Spleen (tissue), 11 donors: ENCODE results near the gene SDK1. TPM values are rescaled to one million over a fixed set of nuclear protein-coding genes. Genes with fewer than 3 reads are reported as not detected.
A peak's percentile ranks its signal among the peaks of the same experiment; 100 is the strongest.
"Not testable (repeated sequence)": the region's sequence is repeated elsewhere in the genome, so short reads cannot be mapped to it uniquely, and the experiment has no call there.

Experiments used
- DNase-seq: peaks from one replicate; pipeline ENCODE4 v3.0.0-alpha.2; 2020
- H3K27ac ChIP-seq, 8 donors: fragments of 200-600 bp; sonication (generic) in 7 of 8; 1 replicate in 4 of 8; 2 replicates in 4 of 8; pipeline versions ENCODE4 v1.5.0 to v1.8.0; 2016 to 2021; ENCODE audit warnings: inconsistent platforms in 4 of 8, mild to moderate bottlenecking in 4 of 8, moderate library complexity in 1 of 8
- H3K27me3 ChIP-seq, 7 donors: fragments of 200-600 bp; sonication (generic) in 6 of 7; replicated peaks in 1 of 7; 1 replicate in 4 of 7; 2 replicates in 3 of 7; pipeline versions ENCODE4 v1.5.0 to v1.8.0; 2016 to 2021; ENCODE audit warnings: inconsistent platforms in 3 of 7, mild to moderate bottlenecking in 1 of 7
- H3K36me3 ChIP-seq, 6 donors: fragments of 200-600 bp; sonication (generic) in 5 of 6; 1 replicate in 4 of 6; 2 replicates in 2 of 6; pipeline versions ENCODE4 v1.5.0 to v1.8.0; 2016 to 2021; ENCODE audit warnings: inconsistent platforms in 2 of 6
- H3K4me1 ChIP-seq, 6 donors: fragments of 200-600 bp; sonication (generic) in 5 of 6; 1 replicate in 3 of 6; 2 replicates in 3 of 6; pipeline versions ENCODE4 v1.5.0 to v1.8.0; 2016 to 2021; ENCODE audit warnings: inconsistent platforms in 3 of 6
- H3K4me3 ChIP-seq, 8 donors: fragments of 200-600 bp; sonication (generic) in 7 of 8; 1 replicate in 4 of 8; 2 replicates in 4 of 8; pipeline versions ENCODE4 v1.5.0 to v1.8.0; 2016 to 2021; ENCODE audit warnings: inconsistent platforms in 4 of 8, mild to moderate bottlenecking in 4 of 8, moderate library complexity in 2 of 8
- H3K9me3 ChIP-seq, 8 donors: fragments of 200-600 bp; sonication (generic) in 7 of 8; 1 replicate in 4 of 8; 2 replicates in 4 of 8; pipeline versions ENCODE4 v1.5.0 to v1.8.0; 2016 to 2021; ENCODE audit warnings: inconsistent platforms in 4 of 8
- CTCF ChIP-seq, 11 experiments: fragments of 200-600 bp in 7 of 11; fragments of 450-650 bp in 4 of 11; sonication (generic) in 4 of 11; IDR thresholded peaks in 8 of 11; conservative IDR thresholded peaks in 3 of 11; 1 replicate in 7 of 11; 2 replicates in 4 of 11; pipeline versions ENCODE4 v1.4.0 to v1.8.0; 2016 to 2021; ENCODE audit warnings: antibody characterized with exemption in 11 of 11, inconsistent platforms in 4 of 11, mild to moderate bottlenecking in 1 of 11
- POLR2A ChIP-seq, 3 donors: fragments of 450-650 bp; IDR thresholded peaks; one replicate each; pipeline ENCODE4 v1.5.1; 2017; ENCODE audit warnings: antibody characterized with exemption in 3 of 3, mild to moderate bottlenecking in 1 of 3
- POLR2AphosphoS5 ChIP-seq, 3 donors: sonication (generic); formaldehyde crosslinking; IDR thresholded peaks; one replicate each; pipeline ENCODE4 v1.5.1; 2017; ENCODE audit warnings: antibody characterized with exemption in 3 of 3
- WGBS, 5 donors: extraction: QIAGEN DNeasy Blood & Tissue Kit in 3 of 5; methylation state at CpG; one replicate each; pipeline versions ENCODE4 v1.1.5 to v1.1.7; 2013 to 2018; 5-methylcytosine and 5-hydroxymethylcytosine counted together
- intact Hi-C: fragments of 100-400 bp; cut with DNase I; formaldehyde crosslinking; loops from one replicate; pipeline ENCODE4 v1.15.0; 2023; ENCODE audit warnings: low total_unique reads
- polyA plus RNA-seq, 3 donors: library from polyadenylated mRNA; stranded (reverse); fragments of 200-250 nt; gene quantifications; one replicate each; pipeline ENCODE4 v1.2.1, GENCODE V29; 2013
- total RNA-seq, 7 donors: library from RNA; depleted of rRNA in 3 of 7; stranded (reverse); fragments of >200 nt in 3 of 7; fragmentation: NEBNext Ultra II Directional in 4 of 7; extraction: Animal tissue kit (Norgen Biotek cat#: 25700) in 4 of 7; gene quantifications; one replicate each; pipeline versions ENCODE4 v1.1.0 to v1.2.1, GENCODE V29; 2016 to 2021
- donor health status: healthy with polysubstance abuse.
- donor health status: DM: no; HTN: no; CAD: no; lungs with moderate emphysema.
- donor health status: DM: no; HTN: no; CAD: no.
- donor health status: Bipolar disorder and iron deficiency.
- donor health status: healthy.
- donor health status: DM: no; HTN: no; CAD: no.
- donor health status: DM: yes; HTN: yes; CAD: no.

Gene SDK1
- total and polyA plus RNA-seq, 10 donors = 3.2 to 54.1 (median 35.1) TPM

DNA sequence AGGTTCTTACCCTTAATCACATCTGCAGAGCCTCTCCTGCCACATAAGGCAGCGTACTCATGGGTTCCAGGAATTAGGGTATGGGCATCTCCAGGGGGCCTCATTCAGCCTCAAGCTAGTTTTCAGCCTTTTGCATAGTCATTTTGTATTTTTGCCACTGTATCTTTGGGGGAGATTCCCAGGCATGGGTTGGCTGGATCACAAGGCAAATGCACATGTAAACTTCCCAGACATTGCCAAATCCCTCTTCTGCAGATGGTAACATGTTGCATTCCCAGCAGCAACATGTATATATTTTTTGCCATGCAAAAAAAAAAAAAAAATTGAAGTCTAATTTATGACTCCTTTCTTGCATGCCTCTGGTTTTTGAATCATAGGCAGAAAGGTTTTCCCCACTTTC, 785.7 kb downstream of the SDK1 start:
- intact Hi-C loops = no loop called here
- TF ChIP-seq POLR2A (IDR thresholded peaks at IDR 0.05) (no peak), POLR2AphosphoS5 (IDR thresholded peaks at IDR 0.05) (no peak), CTCF (IDR thresholded peaks at IDR 0.05 in 8 of 11, conservative IDR thresholded peaks at IDR 0.05 in 3 of 11) (no peak)
- DNase-seq = no peak

DNA sequence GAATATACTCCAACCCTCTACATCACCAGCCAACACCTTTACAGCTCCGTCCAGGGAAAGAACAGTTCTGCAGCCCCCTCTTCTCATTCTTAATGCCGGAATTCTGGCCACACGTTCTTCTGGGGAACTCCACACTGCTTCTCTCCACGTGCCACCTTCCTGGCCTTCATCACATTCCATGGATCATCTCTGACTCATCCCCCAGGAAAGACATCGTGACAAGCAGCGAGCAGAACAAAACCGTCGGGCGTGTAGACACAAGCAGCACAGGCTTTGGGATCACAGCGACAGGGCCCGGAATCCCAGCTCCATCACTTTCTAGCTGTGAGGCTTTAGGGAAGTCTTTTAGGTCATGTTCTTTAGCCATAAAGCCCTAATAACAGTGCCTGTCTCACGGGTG, 790.7 kb downstream of the SDK1 start:
- Histone ChIP-seq H3K9me3 (peaks cover 0 to 20% (median 11%) of the 10 kb centered on the region in 8 donors), H3K4me1 (peaks cover 0 to 6% (median 0%) of the 10 kb centered on the region in 6 donors), H3K27me3 (no peaks in the 10 kb centered on the region), H3K27ac (no peak overlapping the region), H3K36me3 (peaks cover 0 to 15% (median 0%) of the 10 kb centered on the region in 6 donors), H3K4me3 (no peak overlapping the region)
- intact Hi-C loops = no loop called here
- WGBS, 5 donors = 85 to 91% (median 88%) methylated on average over 12 of the region's 12 CpGs
- TF ChIP-seq POLR2A (IDR thresholded peaks at IDR 0.05) (no peak), POLR2AphosphoS5 (IDR thresholded peaks at IDR 0.05) (no peak), CTCF (IDR thresholded peaks at IDR 0.05 in 8 of 11, conservative IDR thresholded peaks at IDR 0.05 in 3 of 11) (no peak)
- DNase-seq = peak; percentile 42

More for the DNA sequence above, 785.7 kb downstream of the SDK1 start:
- Histone ChIP-seq H3K27me3 (no peaks in the 10 kb centered on the region), H3K4me3 (no peak overlapping the region), H3K36me3 (peaks cover 0 to 13% (median 0%) of the 10 kb centered on the region in 6 donors), H3K4me1 (peaks cover 0 to 8% (median 0%) of the 10 kb centered on the region in 6 donors), H3K27ac (peak overlapping the region in 1 of 8 donors; percentile 21), H3K9me3 (peaks cover 0 to 20% (median 14%) of the 10 kb centered on the region in 8 donors)
- WGBS, 5 donors = 78 to 96% (median 90%) methylated on average over 1 of the region's 1 CpG

DNA sequence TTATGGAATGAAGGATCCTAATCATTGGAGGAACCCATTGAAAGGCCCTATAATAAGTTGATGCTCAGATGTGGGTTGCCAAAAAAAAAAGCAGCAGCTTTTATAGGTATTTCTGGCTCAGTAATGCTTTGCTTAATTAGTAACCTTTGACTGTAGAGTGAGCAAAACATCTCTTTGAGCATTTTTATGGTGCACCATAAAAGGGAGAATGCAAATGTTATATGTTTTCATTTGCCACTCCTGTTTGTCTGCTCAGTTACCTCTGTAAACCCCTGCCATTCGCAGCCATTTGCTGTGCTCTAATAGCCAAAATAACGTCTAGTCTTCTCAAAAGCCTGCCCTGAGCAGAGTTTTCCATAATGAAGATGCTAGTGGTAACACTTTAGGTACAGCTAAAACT, 792.0 kb downstream of the SDK1 start:
- 69 to 93% (median 90%) methylated on average over 2 of the region's 2 CpGs for WGBS, 5 donors
- Histone ChIP-seq H3K4me3 (no peak overlapping the region), H3K9me3 (peaks cover 0 to 20% (median 11%) of the 10 kb centered on the region in 8 donors), H3K36me3 (peaks cover 0 to 15% (median 0%) of the 10 kb centered on the region in 6 donors), H3K27ac (no peak overlapping the region), H3K4me1 (peaks cover 0 to 12% (median 0%) of the 10 kb centered on the region in 6 donors), H3K27me3 (no peaks in the 10 kb centered on the region)
- intact Hi-C loops = no loop called here
- DNase-seq = no peak
- TF ChIP-seq CTCF (IDR thresholded peaks at IDR 0.05 in 8 of 11, conservative IDR thresholded peaks at IDR 0.05 in 3 of 11) (no peak), POLR2AphosphoS5 (IDR thresholded peaks at IDR 0.05) (no peak), POLR2A (IDR thresholded peaks at IDR 0.05) (no peak)

DNA sequence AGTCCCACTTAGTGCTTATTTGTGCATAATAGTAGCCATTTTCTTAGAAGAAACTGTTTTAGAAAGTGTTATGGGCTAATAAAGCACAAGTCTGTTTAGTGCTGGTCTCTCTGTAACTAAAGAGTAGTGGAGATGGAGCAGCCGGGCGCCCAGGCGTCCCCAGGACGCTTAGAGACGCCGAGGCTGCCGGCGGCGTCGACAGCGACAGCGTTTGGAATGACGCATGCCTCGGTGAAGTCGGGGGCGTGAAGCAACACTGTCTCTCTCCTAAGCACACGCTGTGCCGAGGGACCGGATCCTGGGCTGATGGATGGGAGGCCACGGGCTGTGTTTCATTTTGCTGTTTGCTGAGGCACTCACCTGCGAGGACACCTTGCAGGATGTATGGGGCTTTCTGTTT, 792.4 kb downstream of the SDK1 start:
- peak; percentile 39 for DNase-seq
- H3K27me3 ChIP-seq = no peaks in the 10 kb centered on the region
- peaks cover 0 to 15% (median 0%) of the 10 kb centered on the region in 6 donors for H3K36me3 ChIP-seq
- intact Hi-C loops = no loop called here
- peaks cover 0 to 20% (median 11%) of the 10 kb centered on the region in 8 donors for H3K9me3 ChIP-seq
- 90 to 94% (median 92%) methylated on average over 21 of the region's 21 CpGs for WGBS, 5 donors
- H3K4me1 ChIP-seq = peaks cover 0 to 12% (median 0%) of the 10 kb centered on the region in 6 donors
- H3K27ac ChIP-seq = no peak overlapping the region
- TF ChIP-seq POLR2A (IDR thresholded peaks at IDR 0.05) (no peak), POLR2AphosphoS5 (IDR thresholded peaks at IDR 0.05) (peak in 1 of 3 donors; percentile 14)
- H3K4me3 ChIP-seq = no peak overlapping the region

DNA sequence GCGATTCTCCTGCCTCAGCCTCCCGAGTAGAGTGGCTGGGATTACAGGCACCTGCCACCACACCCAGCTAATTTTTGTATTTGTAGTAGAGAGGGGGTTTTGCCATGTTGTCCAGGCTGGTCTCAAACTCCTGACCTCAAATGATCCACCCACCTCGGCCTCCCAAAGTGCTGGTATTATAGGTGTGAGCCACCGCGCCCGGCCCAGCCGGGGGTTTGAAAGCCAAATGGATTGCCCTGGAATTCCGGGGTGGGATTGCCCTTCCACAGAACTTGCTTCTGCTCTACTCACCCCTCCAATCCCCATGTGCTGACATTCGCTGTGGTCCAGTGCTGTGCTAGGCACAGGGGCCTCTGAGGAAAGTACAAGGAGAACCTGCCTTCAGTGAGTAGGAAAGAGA, 793.1 kb downstream of the SDK1 start:
- H3K27ac ChIP-seq, H3K4me3 ChIP-seq, H3K27me3 ChIP-seq, intact Hi-C loops, H3K36me3 ChIP-seq: not testable (repeated sequence)
- H3K9me3 ChIP-seq = peaks cover 0 to 19% (median 11%) of the 10 kb centered on the region in 8 donors
- 83 to 93% (median 89%) methylated on average over 7 to 9 of the region's 9 CpGs for WGBS, 5 donors
- peak; percentile 25 for DNase-seq
- H3K4me1 ChIP-seq = peaks cover 0 to 12% (median 0%) of the 10 kb centered on the region in 6 donors
